Fibroblast of lung (primary cell): ENCODE measurements around the gene GRIK5. TPM values are rescaled to one million over a fixed set of nuclear protein-coding genes. Genes with fewer than 3 reads are reported as not detected.

ENCODE experiments used
- DNase-seq, 2 donors: peaks; one replicate each; pipeline versions ENCODE4 v3.0.0 to v3.0.0-alpha.2; 2010; ENCODE audit warnings: low read depth in 2 of 2
- H2AFZ ChIP-seq: 2 replicates; pipeline ENCODE4 v1.5.1; 2012; ENCODE audit warnings: low read length, control low read depth, inconsistent platforms
- H3K27ac ChIP-seq: 2 replicates; pipeline ENCODE4 v1.5.1; 2011; ENCODE audit warnings: low read length, control low read depth; ENCODE audit not compliant: insufficient read depth
- H3K27me3 ChIP-seq: 2 replicates; pipeline ENCODE4 v1.5.1; 2011; ENCODE audit warnings: mild to moderate bottlenecking, low read length; ENCODE audit not compliant: control insufficient read depth, insufficient read depth
- H3K36me3 ChIP-seq: 2 replicates; pipeline ENCODE4 v1.5.1; 2011; ENCODE audit warnings: low read length; ENCODE audit not compliant: control insufficient read depth, insufficient read depth
- H3K4me1 ChIP-seq: 2 replicates; pipeline ENCODE4 v1.5.1; 2011; ENCODE audit warnings: low read length; ENCODE audit not compliant: control insufficient read depth, insufficient read depth; ENCODE audit errors: extremely low read depth
- H3K4me2 ChIP-seq: 2 replicates; pipeline ENCODE4 v1.5.1; 2011; ENCODE audit warnings: low read length, control low read depth; ENCODE audit not compliant: insufficient read depth; ENCODE audit errors: extremely low read depth
- H3K4me3 ChIP-seq, 4 experiments: fragments of 200-600 bp in 1 of 4; sonication (generic) in 1 of 4; replicated peaks in 1 of 4; 2 replicates each; pipeline ENCODE4 v1.5.1; 2011 to 2016; ENCODE audit warnings: low read length in 4 of 4, low read depth in 3 of 4, mild to moderate bottlenecking in 3 of 4, control low read depth in 2 of 4, inconsistent platforms in 1 of 4, mixed read lengths in 1 of 4; ENCODE audit not compliant: insufficient read depth in 1 of 4; ENCODE audit errors: control extremely low read depth in 1 of 4
- H3K79me2 ChIP-seq: 2 replicates; pipeline ENCODE4 v1.5.1; 2012; ENCODE audit warnings: mild to moderate bottlenecking, low read length, inconsistent platforms; ENCODE audit not compliant: control insufficient read depth, insufficient read depth
- H3K9ac ChIP-seq: 2 replicates; pipeline ENCODE4 v1.5.1; 2011; ENCODE audit warnings: mild to moderate bottlenecking, low read length, control low read depth; ENCODE audit not compliant: insufficient read depth
- H3K9me3 ChIP-seq: 2 replicates; pipeline ENCODE4 v1.5.1; 2012; ENCODE audit warnings: low read depth, low read length; ENCODE audit not compliant: control insufficient read depth, insufficient read depth
- H4K20me1 ChIP-seq: 2 replicates; pipeline ENCODE4 v1.5.1; 2011; ENCODE audit warnings: low read length; ENCODE audit not compliant: control insufficient read depth, insufficient read depth; ENCODE audit errors: extremely low read depth
- EZH2 ChIP-seq: IDR thresholded peaks from 2 replicates; pipeline ENCODE4 v1.5.1; 2012; ENCODE audit warnings: low read length, control low read depth, mild to moderate bottlenecking; ENCODE audit errors: missing control alignments
- polyA plus RNA-seq, 2 donors: library from polyadenylated mRNA; depleted of rRNA in 1 of 2; stranded (reverse) in 1 of 2; unstranded in 1 of 2; fragments of >200 nt; gene quantifications; 2 replicates each; pipeline ENCODE4 v1.2.1, GENCODE V29; 2011 to 2012; ENCODE audit warnings: missing spikeins in 1 of 2
- total RNA-seq: library from RNA; depleted of rRNA; stranded (reverse); fragments of >200 nt; gene quantifications from 2 replicates; pipeline ENCODE4 v1.2.1, GENCODE V29; 2014
- TF ChIP-seq, protein P1 (sequence below), 2 donors: IDR thresholded peaks in 1 of 2; conservative IDR thresholded peaks in 1 of 2; 1 replicate in 1 of 2; 2 replicates in 1 of 2; pipeline ENCODE4 v1.5.1; 2011 to 2012; ENCODE audit warnings: low read length in 2 of 2, control low read depth in 1 of 2, inconsistent platforms in 1 of 2, low read depth in 1 of 2, mild to moderate bottlenecking in 1 of 2

Gene GRIK5
- total and polyA plus RNA-seq, 2 donors (not counting 1 experiment from before 2014, with no cell fraction given): 0.03 to 3.5 TPM

DNA sequence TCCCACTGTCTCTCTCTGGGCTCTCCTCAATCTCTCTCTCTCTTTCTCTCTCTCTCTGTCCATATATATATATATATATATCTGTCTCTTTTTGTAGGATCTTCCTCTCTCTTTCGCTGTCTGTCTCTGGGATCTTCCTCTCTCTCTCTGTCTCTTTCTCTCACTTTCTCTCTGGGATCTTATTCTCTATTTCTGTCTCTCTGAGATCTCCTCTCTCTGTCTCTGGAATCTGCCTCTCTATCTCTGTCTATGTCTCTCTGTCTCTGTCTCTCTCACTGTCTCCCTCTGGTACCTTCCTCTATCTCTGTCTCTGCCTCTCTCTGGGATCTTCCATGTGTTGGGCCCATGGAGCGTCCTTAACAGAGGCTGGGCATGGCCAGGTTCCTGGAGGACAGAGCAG lies 79.4 kb downstream of the GRIK5 start:
- no peak overlapping the region for H3K4me2 ChIP-seq

DNA sequence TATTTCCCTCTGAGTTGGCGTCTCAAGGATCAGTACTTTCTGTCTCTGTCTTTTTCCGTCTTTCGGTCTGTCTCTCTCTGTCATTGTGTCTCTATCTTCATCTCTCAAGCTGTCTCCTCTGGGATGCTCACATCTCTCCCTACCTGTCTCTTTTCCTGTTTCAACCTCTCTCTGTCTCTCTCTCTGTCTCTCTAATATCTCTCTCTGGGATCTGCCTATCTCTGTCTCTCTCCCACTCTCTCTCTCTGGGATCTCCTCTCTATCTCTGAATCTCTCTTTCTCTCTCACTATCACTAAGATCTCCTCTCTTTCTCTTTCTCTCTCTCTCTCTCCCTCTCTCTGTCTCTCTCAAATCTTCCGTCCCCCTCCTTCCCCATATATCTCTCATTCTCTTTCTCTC lies 80.0 kb downstream of the GRIK5 start:
- TF ChIP-seq, protein P1, sequence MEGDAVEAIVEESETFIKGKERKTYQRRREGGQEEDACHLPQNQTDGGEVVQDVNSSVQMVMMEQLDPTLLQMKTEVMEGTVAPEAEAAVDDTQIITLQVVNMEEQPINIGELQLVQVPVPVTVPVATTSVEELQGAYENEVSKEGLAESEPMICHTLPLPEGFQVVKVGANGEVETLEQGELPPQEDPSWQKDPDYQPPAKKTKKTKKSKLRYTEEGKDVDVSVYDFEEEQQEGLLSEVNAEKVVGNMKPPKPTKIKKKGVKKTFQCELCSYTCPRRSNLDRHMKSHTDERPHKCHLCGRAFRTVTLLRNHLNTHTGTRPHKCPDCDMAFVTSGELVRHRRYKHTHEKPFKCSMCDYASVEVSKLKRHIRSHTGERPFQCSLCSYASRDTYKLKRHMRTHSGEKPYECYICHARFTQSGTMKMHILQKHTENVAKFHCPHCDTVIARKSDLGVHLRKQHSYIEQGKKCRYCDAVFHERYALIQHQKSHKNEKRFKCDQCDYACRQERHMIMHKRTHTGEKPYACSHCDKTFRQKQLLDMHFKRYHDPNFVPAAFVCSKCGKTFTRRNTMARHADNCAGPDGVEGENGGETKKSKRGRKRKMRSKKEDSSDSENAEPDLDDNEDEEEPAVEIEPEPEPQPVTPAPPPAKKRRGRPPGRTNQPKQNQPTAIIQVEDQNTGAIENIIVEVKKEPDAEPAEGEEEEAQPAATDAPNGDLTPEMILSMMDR (conservative IDR thresholded peaks at IDR 0.05 in 1 of 2, IDR thresholded peaks at IDR 0.05 in 1 of 2; ENCODE audit: low read depth in 1 of 2, low read length in 2 of 2): no peak
- no peak for TF ChIP-seq EZH2
- no peak overlapping the region for H3K27ac ChIP-seq
- no peaks in the 10 kb centered on the region for H3K4me1 ChIP-seq
- no peak overlapping the region for H3K4me3 ChIP-seq
- H4K20me1 ChIP-seq: no peaks in the 10 kb centered on the region
- no peak for DNase-seq
- H3K4me2 ChIP-seq: no peak overlapping the region
- no peaks in the 10 kb centered on the region for H3K36me3 ChIP-seq
- no peak overlapping the region for H2AFZ ChIP-seq
- peaks cover 13% of the 10 kb centered on the region for H3K27me3 ChIP-seq
- H3K9me3 ChIP-seq: no peaks in the 10 kb centered on the region
- no peaks in the 10 kb centered on the region for H3K79me2 ChIP-seq
- no peak overlapping the region for H3K9ac ChIP-seq

More for the DNA sequence above, 79.4 kb downstream of the GRIK5 start:
- Histone ChIP-seq H4K20me1 (no peaks in the 10 kb centered on the region), H3K4me3 (no peak overlapping the region), H3K36me3 (no peaks in the 10 kb centered on the region), H3K27me3 (peaks cover 13% of the 10 kb centered on the region), H3K27ac (no peak overlapping the region), H2AFZ (no peak overlapping the region), H3K9ac (no peak overlapping the region), H3K4me1 (no peaks in the 10 kb centered on the region), H3K9me3 (no peaks in the 10 kb centered on the region), H3K79me2 (no peaks in the 10 kb centered on the region)
- TF ChIP-seq EZH2: no peak
- TF ChIP-seq, protein P1 (conservative IDR thresholded peaks at IDR 0.05 in 1 of 2, IDR thresholded peaks at IDR 0.05 in 1 of 2; ENCODE audit: low read depth in 1 of 2, low read length in 2 of 2): no peak
- no peak for DNase-seq

DNA sequence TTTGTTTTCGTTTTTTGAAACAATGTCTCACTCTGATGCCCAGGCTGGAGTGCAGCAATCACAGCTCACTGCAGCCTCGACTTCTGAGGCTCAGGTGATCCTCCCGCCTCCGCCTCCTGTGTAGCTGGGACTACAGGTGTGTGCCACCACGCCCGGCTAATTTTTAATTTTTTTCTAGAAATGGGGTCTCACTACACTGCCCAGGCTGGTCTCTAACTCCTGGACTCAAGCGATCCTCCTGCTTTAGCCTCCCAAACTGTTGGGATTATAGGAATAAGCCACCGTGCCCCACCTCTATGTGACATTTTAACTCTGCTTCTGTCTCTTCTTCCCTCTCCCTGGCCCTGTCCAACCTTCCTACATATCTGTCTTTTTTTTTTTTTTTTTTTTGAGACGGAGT lies 81.1 kb downstream of the GRIK5 start:
- DNase-seq: no peak
- no peak overlapping the region for H2AFZ ChIP-seq
- no peak overlapping the region for H3K27ac ChIP-seq
- H3K9me3 ChIP-seq: no peaks in the 10 kb centered on the region
- no peak overlapping the region for H3K4me3 ChIP-seq
- H3K9ac ChIP-seq: no peak overlapping the region
- H3K36me3 ChIP-seq: no peaks in the 10 kb centered on the region
- TF ChIP-seq EZH2: no peak
- TF ChIP-seq, protein P1 (conservative IDR thresholded peaks at IDR 0.05 in 1 of 2, IDR thresholded peaks at IDR 0.05 in 1 of 2; ENCODE audit: low read depth in 1 of 2, low read length in 2 of 2): no peak
- no peak overlapping the region for H3K4me2 ChIP-seq
- H3K4me1 ChIP-seq: no peaks in the 10 kb centered on the region
- peaks cover 9% of the 10 kb centered on the region for H3K27me3 ChIP-seq
- no peaks in the 10 kb centered on the region for H3K79me2 ChIP-seq
- H4K20me1 ChIP-seq: no peaks in the 10 kb centered on the region
